ENCODE measurements around the gene MUC6.
"Not testable (repeated sequence)": the region's sequence is repeated elsewhere in the genome, so short reads cannot be mapped to it uniquely, and the experiment has no call there.

MUC6 gene

DNA sequence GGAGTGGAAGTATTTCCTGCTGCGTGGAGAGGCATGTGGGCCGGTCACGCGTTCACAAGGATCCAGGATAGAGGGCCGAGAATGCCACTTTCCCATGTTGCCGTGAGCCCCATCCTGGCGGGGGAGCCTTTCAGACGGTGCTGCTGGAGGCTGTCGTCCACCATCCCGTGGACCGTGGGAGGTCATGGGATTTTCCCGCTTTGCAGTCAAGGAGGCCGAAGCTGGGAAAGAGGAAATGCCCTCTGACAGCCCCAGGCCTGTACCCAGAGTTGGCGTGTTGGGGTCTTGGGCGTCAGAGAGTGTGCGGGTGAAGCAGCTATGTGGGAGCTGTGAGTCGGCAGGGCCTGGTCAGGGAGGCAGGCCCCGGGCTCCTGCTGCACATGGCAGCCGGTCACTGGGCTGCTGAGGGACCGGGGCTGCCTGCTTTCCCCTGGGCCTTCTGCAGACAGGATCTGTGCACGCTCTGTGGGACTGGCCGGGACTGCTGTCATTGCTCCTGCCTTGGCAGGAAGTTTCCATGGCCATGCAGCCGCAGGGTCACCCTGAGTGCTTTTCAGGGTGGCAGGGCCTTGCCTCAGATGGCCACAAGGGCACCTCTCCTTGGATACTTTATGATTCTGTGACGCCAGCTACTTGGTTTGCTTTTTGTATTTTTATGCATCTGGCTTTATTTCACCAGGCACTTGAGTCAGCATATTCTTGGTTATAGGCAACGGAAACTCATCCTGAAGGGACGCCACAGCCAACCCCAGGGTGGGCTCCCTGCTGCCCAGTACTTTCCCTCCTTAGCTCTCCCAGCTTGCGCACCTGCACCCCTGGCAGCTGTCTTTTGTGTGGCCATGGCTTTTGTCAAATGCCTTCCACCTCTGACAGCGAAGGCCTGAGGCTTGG is 58.4 kb downstream of the MUC6 start:
- DNase-seq (ENCODE audit: low spot score), result no peak
- TF ChIP-seq, protein P1, sequence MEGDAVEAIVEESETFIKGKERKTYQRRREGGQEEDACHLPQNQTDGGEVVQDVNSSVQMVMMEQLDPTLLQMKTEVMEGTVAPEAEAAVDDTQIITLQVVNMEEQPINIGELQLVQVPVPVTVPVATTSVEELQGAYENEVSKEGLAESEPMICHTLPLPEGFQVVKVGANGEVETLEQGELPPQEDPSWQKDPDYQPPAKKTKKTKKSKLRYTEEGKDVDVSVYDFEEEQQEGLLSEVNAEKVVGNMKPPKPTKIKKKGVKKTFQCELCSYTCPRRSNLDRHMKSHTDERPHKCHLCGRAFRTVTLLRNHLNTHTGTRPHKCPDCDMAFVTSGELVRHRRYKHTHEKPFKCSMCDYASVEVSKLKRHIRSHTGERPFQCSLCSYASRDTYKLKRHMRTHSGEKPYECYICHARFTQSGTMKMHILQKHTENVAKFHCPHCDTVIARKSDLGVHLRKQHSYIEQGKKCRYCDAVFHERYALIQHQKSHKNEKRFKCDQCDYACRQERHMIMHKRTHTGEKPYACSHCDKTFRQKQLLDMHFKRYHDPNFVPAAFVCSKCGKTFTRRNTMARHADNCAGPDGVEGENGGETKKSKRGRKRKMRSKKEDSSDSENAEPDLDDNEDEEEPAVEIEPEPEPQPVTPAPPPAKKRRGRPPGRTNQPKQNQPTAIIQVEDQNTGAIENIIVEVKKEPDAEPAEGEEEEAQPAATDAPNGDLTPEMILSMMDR (IDR thresholded peaks at IDR 0.05; ENCODE audit: extremely low read depth, missing control alignments), result no peak

DNA sequence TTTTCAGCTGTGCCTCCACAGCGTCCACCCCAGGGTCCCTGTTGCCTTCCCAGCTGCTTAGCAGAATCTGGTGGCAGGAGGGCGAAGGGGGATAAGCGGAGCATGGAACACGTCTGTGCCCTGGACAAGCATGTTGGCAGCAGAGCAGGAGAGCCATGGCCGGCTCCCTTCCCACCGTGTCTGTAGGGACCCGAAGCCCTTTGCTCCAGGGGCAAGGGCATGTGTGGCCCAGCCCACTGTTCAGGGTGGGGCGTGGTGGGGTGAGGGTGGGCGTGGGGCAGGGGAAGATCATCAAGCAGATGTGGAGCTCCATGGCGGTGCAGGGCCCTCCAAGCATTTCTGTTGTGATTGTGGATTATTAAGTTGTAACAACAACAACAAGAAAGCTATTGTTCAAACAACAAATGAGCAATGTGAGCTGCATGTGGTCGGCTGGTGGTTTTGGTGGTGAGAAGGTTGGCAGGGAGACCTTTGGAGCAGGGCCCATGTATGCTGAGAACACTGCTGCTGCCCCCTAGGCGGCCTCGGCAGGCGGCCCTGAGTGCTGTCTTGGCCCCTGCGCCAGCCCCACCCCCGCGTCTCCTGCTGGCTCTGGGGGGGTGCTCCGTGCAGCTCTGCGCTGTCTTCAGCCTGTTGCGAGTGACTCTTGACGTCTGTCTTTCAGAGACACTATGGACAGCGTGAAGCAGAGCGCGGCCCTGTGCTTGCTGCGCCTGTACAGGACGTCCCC is 59.9 kb downstream of the MUC6 start:
- TF ChIP-seq, protein P1 (IDR thresholded peaks at IDR 0.05; ENCODE audit: extremely low read depth, missing control alignments), result no peak
- DNase-seq (ENCODE audit: low spot score), result no peak

DNA sequence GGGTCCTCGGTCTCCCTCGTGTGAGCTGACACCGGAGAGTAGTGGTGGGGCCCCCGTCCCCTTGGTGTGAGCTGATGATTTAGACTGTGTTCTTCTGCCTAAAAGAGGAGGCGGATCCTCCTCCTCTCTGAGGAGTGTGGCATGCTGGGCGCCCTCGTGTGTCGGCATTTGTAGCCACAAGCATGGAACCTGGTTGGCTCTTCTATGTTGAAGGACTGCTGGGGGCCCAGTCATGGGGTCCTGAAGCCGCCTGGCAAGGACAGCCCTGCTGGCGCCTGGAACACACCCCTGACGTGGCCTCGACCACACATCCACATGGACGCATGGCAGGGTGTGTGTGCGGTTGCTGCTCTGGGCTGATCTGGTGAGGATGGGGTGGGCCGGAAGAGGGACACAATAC is 60.7 kb downstream of the MUC6 start:
- TF ChIP-seq, protein P1 (IDR thresholded peaks at IDR 0.05; ENCODE audit: extremely low read depth, missing control alignments), result no peak
- DNase-seq (ENCODE audit: low spot score), result no peak

DNA sequence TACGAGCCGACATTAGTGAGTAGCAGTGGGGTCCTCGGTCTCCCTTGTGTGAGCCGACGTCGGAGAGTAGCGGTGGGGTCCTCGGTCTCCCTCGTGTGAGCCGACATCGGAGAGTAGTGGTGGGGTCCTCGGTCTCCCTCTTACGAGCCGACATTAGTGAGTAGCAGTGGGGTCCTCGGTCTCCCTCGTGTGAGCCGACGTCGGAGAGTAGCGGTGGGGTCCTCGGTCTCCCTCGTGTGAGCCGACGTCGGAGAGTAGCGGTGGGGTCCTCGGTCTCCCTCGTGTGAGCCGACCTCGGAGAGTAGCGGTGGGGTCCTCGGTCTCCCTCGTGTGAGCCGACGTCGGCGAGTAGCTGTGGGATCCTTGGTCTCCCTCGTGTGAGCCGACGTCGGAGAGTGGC is 61.1 kb downstream of the MUC6 start:
- DNase-seq (ENCODE audit: low spot score), result not testable (repeated sequence)

DNA sequence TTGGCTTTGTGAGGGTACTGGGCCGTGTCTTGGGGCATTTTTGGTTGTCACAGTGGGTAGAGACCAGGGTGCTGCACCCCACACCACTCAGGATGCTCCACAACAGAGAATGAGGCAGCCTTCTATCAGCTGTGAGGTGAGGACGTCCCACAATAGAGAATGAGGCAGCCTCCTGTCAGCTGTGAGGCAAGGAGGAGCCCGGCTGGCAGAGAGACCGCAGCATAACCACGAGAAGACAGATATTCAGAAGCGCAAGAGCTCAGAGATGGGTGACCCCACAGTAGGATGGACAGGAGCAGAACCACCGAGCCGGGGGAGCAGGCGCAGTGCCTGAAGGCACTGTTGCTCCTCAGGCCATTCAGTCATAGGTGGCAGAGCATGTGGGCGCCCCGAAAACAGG is 63.3 kb downstream of the MUC6 start:
- no peak for DNase-seq (ENCODE audit: low spot score)
- TF ChIP-seq, protein P1 (IDR thresholded peaks at IDR 0.05; ENCODE audit: extremely low read depth, missing control alignments), result no peak

DNA sequence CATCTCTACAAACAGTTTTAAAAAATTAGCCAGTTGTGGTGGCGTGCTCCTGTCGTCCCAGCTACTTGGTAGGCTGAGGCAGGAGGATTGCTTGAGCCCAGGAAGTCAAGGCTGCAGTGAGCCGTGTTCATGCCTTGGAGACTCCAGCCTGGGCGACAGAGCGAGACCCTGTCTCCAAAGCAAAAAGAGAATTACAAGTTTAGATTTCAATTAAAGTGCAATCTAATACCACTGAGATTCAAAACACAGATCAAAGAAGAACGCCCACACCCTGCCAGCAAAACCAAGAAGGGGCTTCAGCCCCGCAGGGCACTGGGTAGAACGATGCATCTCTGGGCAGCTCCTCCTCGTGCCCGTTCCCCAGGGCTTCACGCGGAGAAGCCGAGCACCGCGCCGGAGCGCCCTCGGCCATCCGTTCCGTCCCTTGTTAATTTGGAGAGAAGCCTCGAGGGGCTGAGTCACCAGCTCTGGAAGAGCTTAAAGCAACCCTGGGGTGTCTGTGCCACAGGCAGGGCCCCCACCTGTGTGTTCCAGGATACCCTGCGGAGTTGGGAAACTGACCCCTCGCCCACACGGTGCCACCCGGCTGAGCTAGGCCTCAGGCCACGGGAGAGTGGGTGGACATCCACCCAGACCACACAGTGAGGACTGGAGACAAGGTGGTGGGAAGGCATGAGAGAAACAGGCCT is 63.9 kb downstream of the MUC6 start:
- no peak for DNase-seq (ENCODE audit: low spot score)

DNA sequence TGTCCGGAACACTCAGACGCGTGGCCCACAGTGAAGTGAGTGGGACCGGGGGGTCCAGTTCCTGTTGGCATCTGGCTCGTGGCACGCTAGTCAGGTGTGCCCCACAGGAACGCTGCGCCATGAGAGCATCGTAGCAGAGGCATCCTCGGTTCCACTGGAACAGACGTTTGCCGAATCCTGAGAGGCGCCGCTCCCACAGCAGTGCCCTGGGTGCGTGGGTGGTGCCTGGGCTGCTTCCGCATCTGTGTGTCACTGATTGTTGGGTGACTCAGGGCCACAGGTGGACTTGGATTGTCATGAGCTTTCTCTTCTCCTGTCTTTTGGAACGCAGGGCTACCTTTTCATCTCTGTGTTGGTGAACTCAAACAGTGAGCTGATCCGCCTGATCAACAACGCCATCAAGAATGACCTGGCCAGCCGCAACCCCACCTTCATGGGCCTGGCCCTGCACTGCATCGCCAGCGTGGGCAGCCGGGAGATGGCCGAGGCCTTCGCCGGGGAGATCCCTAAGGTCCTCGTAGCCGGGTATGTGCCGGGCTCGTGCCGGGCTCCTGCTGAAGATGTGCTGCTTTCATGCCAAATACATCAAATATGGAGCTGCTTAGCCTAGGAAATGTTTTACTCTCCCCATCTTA is 64.7 kb downstream of the MUC6 start:
- DNase-seq (ENCODE audit: low spot score), result no peak
- TF ChIP-seq, protein P1 (IDR thresholded peaks at IDR 0.05; ENCODE audit: extremely low read depth, missing control alignments), result no peak

More for the DNA sequence above, 63.9 kb downstream of the MUC6 start:
- TF ChIP-seq, protein P1 (IDR thresholded peaks at IDR 0.05; ENCODE audit: extremely low read depth, missing control alignments), result no peak

All from GM20000 (cell line).